KG1 (cell line): ENCODE data around the gene MSMP.

Source experiments
- DNase-seq: peaks from one replicate; lab custom pipeline; 2025; lab: John Stamatoyannopoulos, UW

MSMP gene

GRCh38 chr9:35743880-35744518, 10.1 kb downstream of the MSMP start:
- no peak for DNase-seq

GRCh38 chr9:35743452-35743851, 10.6 kb downstream of the MSMP start:
- no peak for DNase-seq

GRCh38 chr9:35741740-35742139, 12.3 kb downstream of the MSMP start:
- DNase-seq, result no peak

- no peak for DNase-seq
Measured at GRCh38 chr9:35740243-35740642, 13.8 kb downstream of the MSMP start.

- no peak for DNase-seq
Measured at GRCh38 chr9:35738924-35739323, 15.2 kb downstream of the MSMP start.

GRCh38 chr9:35738186-35738585, 15.9 kb downstream of the MSMP start:
- DNase-seq, result no peak

GRCh38 chr9:35737143-35737542, 16.9 kb downstream of the MSMP start:
- no peak for DNase-seq

GRCh38 chr9:35736201-35736633, 17.9 kb downstream of the MSMP start:
- peak; percentile 62 for DNase-seq

GRCh38 chr9:35734096-35734495, 20.0 kb downstream of the MSMP start:
- DNase-seq, result no peak

- DNase-seq, result no peak
Measured at GRCh38 chr9:35732800-35733541, 21.1 kb downstream of the MSMP start.

GRCh38 chr9:35732185-35732799, 21.8 kb downstream of the MSMP start, which contains the start of the genes CREB3 and TLN1:
TSS of gene CREB3 (plus strand) at chr9:35732666. CDS start at chr9:35732773, 107 bp downstream.
TSS of gene TLN1 (minus strand) at chr9:35732195. CDS start at chr9:35725694, 6,501 bp downstream.
- DNase-seq, result peak; percentile 98

- DNase-seq, result no peak
Measured at GRCh38 chr9:35731415-35732184, 22.5 kb downstream of the MSMP start.

- DNase-seq, result no peak
Measured at GRCh38 chr9:35730486-35730854, 23.6 kb downstream of the MSMP start.

- no peak for DNase-seq
Measured at GRCh38 chr9:35729700-35730485, 24.2 kb downstream of the MSMP start.

GRCh38 chr9:35729101-35729500, 25.0 kb downstream of the MSMP start:
- no peak for DNase-seq

GRCh38 chr9:35728041-35728971, 25.8 kb downstream of the MSMP start:
- no peak for DNase-seq

- no peak for DNase-seq
Measured at GRCh38 chr9:35727676-35728040, 26.4 kb downstream of the MSMP start.

GRCh38 chr9:35726931-35727330, 27.1 kb downstream of the MSMP start:
- DNase-seq, result peak; percentile 58

- no peak for DNase-seq
Measured at GRCh38 chr9:35725362-35725761, 28.7 kb downstream of the MSMP start.

GRCh38 chr9:35723908-35724307, 30.2 kb downstream of the MSMP start:
- no peak for DNase-seq
